MM.1S (cell line): ENCODE data around the gene CXXC5.

ENCODE experiments used
- DNase-seq: peaks from one replicate; pipeline ENCODE4 v3.0.0-alpha.2; 2015
- H2AFZ ChIP-seq: fragments of 300-600 bp; sonication (generic); 2 replicates; pipeline ENCODE4 v1.6.0; 2016; ENCODE audit warnings: antibody characterized with exemption, low read length
- H3F3A ChIP-seq: fragments of 300-600 bp; sonication (generic); 2 replicates; pipeline ENCODE4 v1.6.1; 2016; ENCODE audit warnings: mild to moderate bottlenecking, antibody characterized with exemption, low read length, moderate library complexity, mixed read lengths; ENCODE audit not compliant: insufficient read depth
- H3K27ac ChIP-seq: fragments of 300-600 bp; sonication (generic); 2 replicates; pipeline ENCODE4 v1.5.1; 2016; ENCODE audit warnings: mild to moderate bottlenecking, low read length
- H3K27me3 ChIP-seq: fragments of 300-600 bp; sonication (generic); replicated peaks from 2 replicates; pipeline ENCODE4 v1.6.0; 2016; ENCODE audit warnings: low read length; ENCODE audit not compliant: insufficient read depth
- H3K36me3 ChIP-seq: fragments of 300-600 bp; sonication (generic); replicated peaks from 2 replicates; pipeline ENCODE4 v1.6.1; 2016; ENCODE audit warnings: mild to moderate bottlenecking, low read length, mixed read lengths; ENCODE audit not compliant: insufficient read depth
- H3K4me1 ChIP-seq: fragments of 300-600 bp; sonication (generic); 2 replicates; pipeline ENCODE4 v1.6.1; 2016; ENCODE audit warnings: low read length, mixed read lengths
- H3K4me2 ChIP-seq: fragments of 300-600 bp; sonication (generic); 2 replicates; pipeline ENCODE4 v1.6.0; 2016; ENCODE audit warnings: low read depth, low read length
- H3K4me3 ChIP-seq: fragments of 300-600 bp; sonication (generic); 2 replicates; pipeline ENCODE4 v1.5.1; 2016; ENCODE audit warnings: low read length, mixed read lengths
- H3K79me2 ChIP-seq: fragments of 300-600 bp; sonication (generic); 2 replicates; pipeline ENCODE4 v1.6.1; 2016; ENCODE audit warnings: mixed run types, low read length, mixed read lengths
- H3K9ac ChIP-seq: fragments of 300-600 bp; sonication (generic); 2 replicates; pipeline ENCODE4 v1.6.1; 2016; ENCODE audit warnings: low read length, mixed read lengths
- H3K9me2 ChIP-seq: fragments of 300-600 bp; sonication (generic); replicated peaks from 2 replicates; pipeline ENCODE4 v1.6.1; 2016; ENCODE audit warnings: mild to moderate bottlenecking, low read length, mixed read lengths; ENCODE audit not compliant: insufficient read depth
- H3K9me3 ChIP-seq: fragments of 300-600 bp; sonication (generic); replicated peaks from 2 replicates; pipeline ENCODE4 v1.6.1; 2016; ENCODE audit warnings: mild to moderate bottlenecking, low read length, mixed read lengths; ENCODE audit not compliant: insufficient read depth
- H4K20me1 ChIP-seq: fragments of 300-600 bp; sonication (generic); 2 replicates; pipeline ENCODE4 v1.6.1; 2016; ENCODE audit warnings: mild to moderate bottlenecking, low read length, moderate library complexity, mixed read lengths; ENCODE audit not compliant: insufficient read depth
- EZH2 ChIP-seq: fragments of 300-600 bp; sonication (generic); optimal IDR thresholded peaks from 2 replicates; pipeline ENCODE3; 2017; ENCODE audit warnings: low read depth, mild to moderate bottlenecking, antibody characterized with exemption, low read length, mixed read lengths
- EZH2phosphoT487 ChIP-seq: fragments of 300-600 bp; sonication (generic); IDR thresholded peaks from 2 replicates; pipeline ENCODE4 v1.6.1; 2018; ENCODE audit warnings: antibody characterized with exemption, low read length
- TF ChIP-seq, protein P1 (sequence below): fragments of 300-600 bp; sonication (generic); IDR thresholded peaks from 2 replicates; pipeline ENCODE4 v1.5.1; 2016; ENCODE audit warnings: antibody characterized with exemption, low read length, mixed read lengths

CXXC5 gene

DNA sequence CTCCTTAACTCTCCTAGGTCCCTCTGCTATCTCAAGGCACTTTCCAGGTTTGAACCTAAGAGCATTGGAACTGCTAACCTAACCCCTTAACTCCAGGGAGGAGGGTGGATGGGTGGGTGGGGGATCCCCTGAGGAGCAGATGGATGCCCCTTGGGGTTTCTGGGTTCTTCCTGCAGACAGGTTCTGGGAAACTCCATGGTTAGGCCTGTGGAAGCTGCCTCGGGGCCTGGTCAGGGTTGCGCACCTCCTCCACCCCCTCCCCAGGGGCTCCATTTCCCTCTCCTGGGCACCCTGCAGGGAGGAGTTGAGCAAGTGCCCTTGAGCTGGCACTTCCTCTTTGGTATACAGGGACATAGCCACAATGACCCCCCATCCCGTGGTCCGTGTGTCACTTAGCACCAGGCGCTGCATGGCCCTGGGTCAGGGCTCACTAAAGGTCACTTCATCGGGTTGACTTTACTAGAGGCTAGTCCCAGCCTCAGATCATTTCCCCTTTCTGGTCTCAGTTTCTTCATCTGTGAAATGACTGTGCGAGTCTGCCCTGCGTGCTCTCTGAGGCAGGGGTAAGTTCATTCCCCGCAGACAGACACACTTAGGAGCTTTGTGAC, 16.0 kb downstream of the CXXC5 start:
- Histone ChIP-seq H3K9ac (no peak overlapping the region), H4K20me1 (peaks cover 5% of the 10 kb centered on the region; the same call in 1 of the 2 replicates), H3K9me3 (no peaks in the 10 kb centered on the region), H3K79me2 (peaks cover 97% of the 10 kb centered on the region), H3F3A (peaks cover 28% of the 10 kb centered on the region), H3K27ac (no peak overlapping the region), H3K4me2 (no peak overlapping the region), H2AFZ (no peak overlapping the region), H3K4me3 (no peak overlapping the region), H3K36me3 (no peaks in the 10 kb centered on the region), H3K27me3 (no peaks in the 10 kb centered on the region), H3K9me2 (no peaks in the 10 kb centered on the region), H3K4me1 (peaks cover 15% of the 10 kb centered on the region)
- DNase-seq, result no peak
- TF ChIP-seq, protein P1, sequence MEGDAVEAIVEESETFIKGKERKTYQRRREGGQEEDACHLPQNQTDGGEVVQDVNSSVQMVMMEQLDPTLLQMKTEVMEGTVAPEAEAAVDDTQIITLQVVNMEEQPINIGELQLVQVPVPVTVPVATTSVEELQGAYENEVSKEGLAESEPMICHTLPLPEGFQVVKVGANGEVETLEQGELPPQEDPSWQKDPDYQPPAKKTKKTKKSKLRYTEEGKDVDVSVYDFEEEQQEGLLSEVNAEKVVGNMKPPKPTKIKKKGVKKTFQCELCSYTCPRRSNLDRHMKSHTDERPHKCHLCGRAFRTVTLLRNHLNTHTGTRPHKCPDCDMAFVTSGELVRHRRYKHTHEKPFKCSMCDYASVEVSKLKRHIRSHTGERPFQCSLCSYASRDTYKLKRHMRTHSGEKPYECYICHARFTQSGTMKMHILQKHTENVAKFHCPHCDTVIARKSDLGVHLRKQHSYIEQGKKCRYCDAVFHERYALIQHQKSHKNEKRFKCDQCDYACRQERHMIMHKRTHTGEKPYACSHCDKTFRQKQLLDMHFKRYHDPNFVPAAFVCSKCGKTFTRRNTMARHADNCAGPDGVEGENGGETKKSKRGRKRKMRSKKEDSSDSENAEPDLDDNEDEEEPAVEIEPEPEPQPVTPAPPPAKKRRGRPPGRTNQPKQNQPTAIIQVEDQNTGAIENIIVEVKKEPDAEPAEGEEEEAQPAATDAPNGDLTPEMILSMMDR, result no peak
- TF ChIP-seq EZH2 (no peak), EZH2phosphoT487 (no peak)

DNA sequence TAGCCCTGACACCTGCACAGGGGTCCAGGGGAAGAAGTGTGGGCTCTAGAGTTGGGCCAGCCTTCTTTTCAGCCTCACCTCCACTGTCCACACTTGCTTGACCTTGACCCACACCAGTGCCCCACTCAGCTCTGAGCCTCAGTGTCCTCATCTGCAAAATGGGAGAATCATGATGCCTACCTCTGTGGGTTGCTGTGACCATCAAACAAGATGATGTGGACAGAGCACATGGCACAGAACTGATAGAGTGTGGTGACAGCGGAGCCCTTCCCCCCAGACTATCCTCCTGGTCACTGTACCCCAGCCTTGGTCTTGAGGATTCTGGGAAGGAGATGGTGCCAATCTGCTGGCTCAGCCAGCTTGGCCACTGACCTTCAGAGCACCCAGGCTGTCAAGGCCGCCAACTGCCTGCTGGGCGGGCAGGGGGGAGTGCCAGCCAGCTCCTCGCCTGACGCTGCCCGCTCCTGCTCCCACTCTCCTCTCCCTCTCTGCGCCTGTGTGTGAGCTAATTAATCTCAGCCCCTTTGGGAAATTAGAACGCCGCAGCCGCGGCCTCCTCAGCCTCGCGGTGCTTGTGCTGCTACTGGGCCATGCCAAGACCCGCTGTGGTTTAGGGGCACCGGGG, 16.7 kb downstream of the CXXC5 start:
- Histone ChIP-seq H3K27me3 (no peaks in the 10 kb centered on the region), H3K9me3 (no peaks in the 10 kb centered on the region), H3K4me2 (no peak overlapping the region), H3K9ac (no peak overlapping the region), H3F3A (peaks cover 34% of the 10 kb centered on the region), H3K9me2 (no peaks in the 10 kb centered on the region), H4K20me1 (peaks cover 5% of the 10 kb centered on the region; the same call in 1 of the 2 replicates), H3K4me3 (no peak overlapping the region), H3K4me1 (peaks cover 15% of the 10 kb centered on the region), H3K36me3 (no peaks in the 10 kb centered on the region), H3K79me2 (peaks cover 97% of the 10 kb centered on the region), H2AFZ (no peak overlapping the region), H3K27ac (no peak overlapping the region)
- no peak for DNase-seq
- TF ChIP-seq EZH2 (no peak), EZH2phosphoT487 (no peak)
- TF ChIP-seq, protein P1, result no peak

DNA sequence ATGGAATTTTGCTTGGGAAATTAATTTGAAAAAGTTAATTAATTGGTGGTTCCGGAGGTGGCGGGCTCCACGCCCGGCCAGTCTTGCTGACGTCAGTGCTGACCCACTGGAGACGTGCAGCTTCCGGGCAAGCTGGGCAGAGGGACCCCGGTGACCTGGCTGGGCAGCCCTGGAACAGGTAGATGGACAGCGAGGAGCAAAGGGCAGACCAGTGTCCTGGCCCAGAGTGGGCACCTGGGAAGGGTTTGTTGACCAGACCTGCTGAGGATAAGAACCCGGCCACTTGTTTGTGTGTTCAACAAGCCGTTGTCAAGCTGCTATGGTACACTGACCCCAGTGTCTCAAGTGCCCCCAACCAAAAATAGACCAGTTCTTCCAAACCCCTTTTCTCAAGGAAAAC, 17.5 kb downstream of the CXXC5 start:
- no peaks in the 10 kb centered on the region; the same call in 1 of the 2 replicates for H4K20me1 ChIP-seq
- no peak overlapping the region for H3K4me2 ChIP-seq
- DNase-seq, result no peak
- H3K79me2 ChIP-seq, result peaks cover 89% of the 10 kb centered on the region
- TF ChIP-seq, protein P1, result no peak
- TF ChIP-seq EZH2 (no peak), EZH2phosphoT487 (no peak)
- no peaks in the 10 kb centered on the region for H3K9me3 ChIP-seq
- no peaks in the 10 kb centered on the region for H3K27me3 ChIP-seq
- no peak overlapping the region for H2AFZ ChIP-seq
- H3K36me3 ChIP-seq, result no peaks in the 10 kb centered on the region
- H3K4me3 ChIP-seq, result no peak overlapping the region
- H3K9ac ChIP-seq, result no peak overlapping the region
- H3K27ac ChIP-seq, result no peak overlapping the region
- H3K4me1 ChIP-seq, result peaks cover 18% of the 10 kb centered on the region
- no peaks in the 10 kb centered on the region for H3K9me2 ChIP-seq
- peaks cover 42% of the 10 kb centered on the region for H3F3A ChIP-seq
